Spleen (tissue), 11 donors: ENCODE results near the gene AURKAIP1. TPM values are rescaled to one million over a fixed set of nuclear protein-coding genes. Genes with fewer than 3 reads are reported as not detected.

Experiments used
- DNase-seq: peaks from one replicate; pipeline ENCODE4 v3.0.0-alpha.2; 2020
- H3K27ac ChIP-seq, 8 donors: fragments of 200-600 bp; sonication (generic) in 7 of 8; 1 replicate in 4 of 8; 2 replicates in 4 of 8; pipeline versions ENCODE4 v1.5.0 to v1.8.0; 2016 to 2021; ENCODE audit warnings: inconsistent platforms in 4 of 8, mild to moderate bottlenecking in 4 of 8, moderate library complexity in 1 of 8
- H3K27me3 ChIP-seq, 7 donors: fragments of 200-600 bp; sonication (generic) in 6 of 7; replicated peaks in 1 of 7; 1 replicate in 4 of 7; 2 replicates in 3 of 7; pipeline versions ENCODE4 v1.5.0 to v1.8.0; 2016 to 2021; ENCODE audit warnings: inconsistent platforms in 3 of 7, mild to moderate bottlenecking in 1 of 7
- H3K36me3 ChIP-seq, 6 donors: fragments of 200-600 bp; sonication (generic) in 5 of 6; 1 replicate in 4 of 6; 2 replicates in 2 of 6; pipeline versions ENCODE4 v1.5.0 to v1.8.0; 2016 to 2021; ENCODE audit warnings: inconsistent platforms in 2 of 6
- H3K4me1 ChIP-seq, 6 donors: fragments of 200-600 bp; sonication (generic) in 5 of 6; 1 replicate in 3 of 6; 2 replicates in 3 of 6; pipeline versions ENCODE4 v1.5.0 to v1.8.0; 2016 to 2021; ENCODE audit warnings: inconsistent platforms in 3 of 6
- H3K4me3 ChIP-seq, 8 donors: fragments of 200-600 bp; sonication (generic) in 7 of 8; 1 replicate in 4 of 8; 2 replicates in 4 of 8; pipeline versions ENCODE4 v1.5.0 to v1.8.0; 2016 to 2021; ENCODE audit warnings: inconsistent platforms in 4 of 8, mild to moderate bottlenecking in 4 of 8, moderate library complexity in 2 of 8
- H3K9me3 ChIP-seq, 8 donors: fragments of 200-600 bp; sonication (generic) in 7 of 8; 1 replicate in 4 of 8; 2 replicates in 4 of 8; pipeline versions ENCODE4 v1.5.0 to v1.8.0; 2016 to 2021; ENCODE audit warnings: inconsistent platforms in 4 of 8
- POLR2A ChIP-seq, 3 donors: fragments of 450-650 bp; IDR thresholded peaks; one replicate each; pipeline ENCODE4 v1.5.1; 2017; ENCODE audit warnings: antibody characterized with exemption in 3 of 3, mild to moderate bottlenecking in 1 of 3
- POLR2AphosphoS5 ChIP-seq, 3 donors: sonication (generic); formaldehyde crosslinking; IDR thresholded peaks; one replicate each; pipeline ENCODE4 v1.5.1; 2017; ENCODE audit warnings: antibody characterized with exemption in 3 of 3
- WGBS, 5 donors: extraction: QIAGEN DNeasy Blood & Tissue Kit in 3 of 5; methylation state at CpG; one replicate each; pipeline versions ENCODE4 v1.1.5 to v1.1.7; 2013 to 2018; 5-methylcytosine and 5-hydroxymethylcytosine counted together
- intact Hi-C: fragments of 100-400 bp; cut with DNase I; formaldehyde crosslinking; loops from one replicate; pipeline ENCODE4 v1.15.0; 2023; ENCODE audit warnings: low total_unique reads
- polyA plus RNA-seq, 3 donors: library from polyadenylated mRNA; stranded (reverse); fragments of 200-250 nt; gene quantifications; one replicate each; pipeline ENCODE4 v1.2.1, GENCODE V29; 2013
- total RNA-seq, 7 donors: library from RNA; depleted of rRNA in 3 of 7; stranded (reverse); fragments of >200 nt in 3 of 7; fragmentation: NEBNext Ultra II Directional in 4 of 7; extraction: Animal tissue kit (Norgen Biotek cat#: 25700) in 4 of 7; gene quantifications; one replicate each; pipeline versions ENCODE4 v1.1.0 to v1.2.1, GENCODE V29; 2016 to 2021
- TF ChIP-seq, protein P1 (sequence below), 11 experiments: fragments of 200-600 bp in 7 of 11; fragments of 450-650 bp in 4 of 11; sonication (generic) in 4 of 11; IDR thresholded peaks in 8 of 11; conservative IDR thresholded peaks in 3 of 11; 1 replicate in 7 of 11; 2 replicates in 4 of 11; pipeline versions ENCODE4 v1.4.0 to v1.8.0; 2016 to 2021; ENCODE audit warnings: antibody characterized with exemption in 11 of 11, inconsistent platforms in 4 of 11, mild to moderate bottlenecking in 1 of 11
- donor health status: healthy with polysubstance abuse.
- donor health status: DM: no; HTN: no; CAD: no; lungs with moderate emphysema.
- donor health status: DM: no; HTN: no; CAD: no.
- donor health status: Bipolar disorder and iron deficiency.
- donor health status: healthy.
- donor health status: DM: no; HTN: no; CAD: no.
- donor health status: DM: yes; HTN: yes; CAD: no.

The AURKAIP1 gene
- total and polyA plus RNA-seq, 10 donors = 61.3 to 174 (median 80.0) TPM

DNA sequence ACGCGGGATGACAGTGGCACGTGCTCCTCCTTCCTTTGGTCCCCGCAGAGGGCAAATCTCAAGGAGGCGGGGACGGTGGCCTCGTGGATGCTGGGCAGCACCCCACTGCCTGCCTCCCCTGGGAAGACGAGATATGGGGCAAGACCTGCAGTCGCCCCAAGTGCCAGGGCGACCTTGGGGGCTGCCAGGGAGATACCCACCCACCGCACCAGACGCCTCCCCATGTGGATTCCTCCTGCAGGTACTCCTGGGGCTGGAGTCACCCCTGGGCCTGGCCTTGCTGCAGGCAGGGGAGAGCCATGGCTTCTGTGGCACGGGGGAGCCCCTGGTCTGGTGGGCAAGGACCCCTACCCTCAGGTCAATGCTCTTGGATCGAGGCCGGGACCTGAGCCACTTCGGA lies 5.9 kb upstream of the AURKAIP1 start:
- Histone ChIP-seq H3K36me3 (peaks cover 0 to 37% (median 14%) of the 10 kb centered on the region in 6 donors), H3K4me3 (no peak overlapping the region), H3K4me1 (peaks cover 4 to 11% (median 5%) of the 10 kb centered on the region in 6 donors), H3K27me3 (no peaks in the 10 kb centered on the region), H3K9me3 (no peaks in the 10 kb centered on the region), H3K27ac (no peak overlapping the region)
- TF ChIP-seq POLR2AphosphoS5 (IDR thresholded peaks at IDR 0.05) (no peak), POLR2A (IDR thresholded peaks at IDR 0.05) (no peak)
- TF ChIP-seq, protein P1, sequence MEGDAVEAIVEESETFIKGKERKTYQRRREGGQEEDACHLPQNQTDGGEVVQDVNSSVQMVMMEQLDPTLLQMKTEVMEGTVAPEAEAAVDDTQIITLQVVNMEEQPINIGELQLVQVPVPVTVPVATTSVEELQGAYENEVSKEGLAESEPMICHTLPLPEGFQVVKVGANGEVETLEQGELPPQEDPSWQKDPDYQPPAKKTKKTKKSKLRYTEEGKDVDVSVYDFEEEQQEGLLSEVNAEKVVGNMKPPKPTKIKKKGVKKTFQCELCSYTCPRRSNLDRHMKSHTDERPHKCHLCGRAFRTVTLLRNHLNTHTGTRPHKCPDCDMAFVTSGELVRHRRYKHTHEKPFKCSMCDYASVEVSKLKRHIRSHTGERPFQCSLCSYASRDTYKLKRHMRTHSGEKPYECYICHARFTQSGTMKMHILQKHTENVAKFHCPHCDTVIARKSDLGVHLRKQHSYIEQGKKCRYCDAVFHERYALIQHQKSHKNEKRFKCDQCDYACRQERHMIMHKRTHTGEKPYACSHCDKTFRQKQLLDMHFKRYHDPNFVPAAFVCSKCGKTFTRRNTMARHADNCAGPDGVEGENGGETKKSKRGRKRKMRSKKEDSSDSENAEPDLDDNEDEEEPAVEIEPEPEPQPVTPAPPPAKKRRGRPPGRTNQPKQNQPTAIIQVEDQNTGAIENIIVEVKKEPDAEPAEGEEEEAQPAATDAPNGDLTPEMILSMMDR (IDR thresholded peaks at IDR 0.05 in 8 of 11, conservative IDR thresholded peaks at IDR 0.05 in 3 of 11) = no peak
- 91 to 99% (median 96%) methylated on average over 15 to 16 of the region's 16 CpGs for WGBS, 5 donors
- intact Hi-C loops = no loop called here
- DNase-seq = no peak

DNA sequence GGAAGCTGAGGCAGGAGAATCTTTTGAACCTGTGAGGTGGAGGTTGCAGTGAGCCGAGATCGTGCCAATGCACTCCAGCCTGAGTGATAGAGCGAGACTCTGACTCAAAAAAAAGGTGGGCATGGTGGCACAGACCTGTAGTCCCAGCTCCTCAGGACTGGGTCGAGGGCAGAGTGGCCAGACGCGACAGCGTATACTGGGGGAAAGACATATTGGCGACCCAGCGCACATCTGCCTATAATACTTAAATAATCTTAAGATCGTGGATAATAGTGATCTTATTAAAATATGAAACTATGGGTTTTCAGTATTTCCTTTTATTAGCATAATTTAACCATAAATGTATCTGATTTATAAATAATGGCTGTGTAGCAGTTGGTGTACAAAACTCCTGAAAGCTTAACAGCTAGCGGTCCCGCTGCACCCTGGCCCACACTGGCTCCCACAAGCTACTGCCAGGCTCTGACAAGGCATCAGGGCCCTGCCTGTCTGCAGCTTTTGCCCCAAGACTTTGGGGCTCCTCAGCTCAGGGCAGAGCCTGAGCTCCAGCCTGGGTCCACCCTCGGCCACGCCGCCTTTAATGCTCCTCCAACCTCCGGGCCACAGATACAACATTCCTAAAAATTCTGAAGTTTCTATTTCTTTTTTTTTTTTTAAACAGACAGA lies 2.7 kb upstream of the AURKAIP1 start:
- intact Hi-C loops = no loop called here
- H3K36me3 ChIP-seq = peaks cover 0 to 38% (median 9%) of the 10 kb centered on the region in 6 donors
- H3K27ac ChIP-seq = no peak overlapping the region
- no peaks in the 10 kb centered on the region for H3K27me3 ChIP-seq
- peaks cover 13 to 34% (median 29%) of the 10 kb centered on the region in 6 donors for H3K4me1 ChIP-seq
- H3K9me3 ChIP-seq = no peaks in the 10 kb centered on the region
- WGBS, 5 donors = 94 to 97% (median 96%) methylated on average over 16 of the region's 16 CpGs
- TF ChIP-seq, protein P1 (IDR thresholded peaks at IDR 0.05 in 8 of 11, conservative IDR thresholded peaks at IDR 0.05 in 3 of 11) = no peak
- TF ChIP-seq POLR2AphosphoS5 (IDR thresholded peaks at IDR 0.05) = no peak
- no peak for TF ChIP-seq POLR2A (IDR thresholded peaks at IDR 0.05)
- no peak for DNase-seq
- no peak overlapping the region for H3K4me3 ChIP-seq

DNA sequence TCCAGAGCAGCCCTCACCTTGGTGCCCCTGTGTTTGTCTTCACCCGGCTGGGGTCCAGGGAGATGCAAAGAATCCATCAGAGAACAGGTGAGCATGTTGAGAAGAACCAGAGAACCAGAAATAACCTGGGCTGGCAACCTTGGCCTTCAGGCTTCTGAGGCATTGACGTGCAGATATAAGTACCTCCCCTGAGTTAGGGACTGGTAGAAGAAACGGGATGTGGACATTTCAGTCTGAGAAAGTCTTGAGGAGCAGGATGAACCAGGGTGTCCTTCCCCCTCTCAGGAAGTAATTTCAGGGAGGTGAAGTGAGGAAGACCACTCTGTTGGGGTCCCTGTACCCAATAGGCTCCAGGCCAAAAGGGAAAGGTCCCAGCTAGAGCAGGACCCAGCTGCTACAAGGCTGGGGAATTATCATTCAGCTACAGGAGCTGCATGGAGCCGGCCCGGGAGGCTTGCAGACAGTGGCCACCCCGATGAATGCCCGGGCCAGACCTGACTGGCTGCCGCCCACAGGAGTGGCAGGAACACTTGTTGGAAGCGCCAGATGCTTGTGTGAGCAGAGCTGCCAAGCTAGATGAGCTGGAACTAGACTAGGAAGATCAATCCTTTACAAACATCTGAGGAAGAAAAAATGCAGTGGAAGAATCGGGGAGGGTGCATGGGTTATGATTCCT lies 1.7 kb upstream of the AURKAIP1 start:
- 89 to 95% (median 93%) methylated on average over 10 of the region's 10 CpGs for WGBS, 5 donors
- H3K27ac ChIP-seq = peak overlapping the region in 2 of 8 donors; percentile 98
- H3K4me1 ChIP-seq = peaks cover 19 to 41% (median 38%) of the 10 kb centered on the region in 6 donors
- no peak for DNase-seq
- TF ChIP-seq, protein P1 (IDR thresholded peaks at IDR 0.05 in 8 of 11, conservative IDR thresholded peaks at IDR 0.05 in 3 of 11) = no peak
- peaks cover 0 to 38% (median 9%) of the 10 kb centered on the region in 6 donors for H3K36me3 ChIP-seq
- H3K27me3 ChIP-seq = no peaks in the 10 kb centered on the region
- H3K9me3 ChIP-seq = no peaks in the 10 kb centered on the region
- no peak overlapping the region for H3K4me3 ChIP-seq
- intact Hi-C loops = no loop called here

DNA sequence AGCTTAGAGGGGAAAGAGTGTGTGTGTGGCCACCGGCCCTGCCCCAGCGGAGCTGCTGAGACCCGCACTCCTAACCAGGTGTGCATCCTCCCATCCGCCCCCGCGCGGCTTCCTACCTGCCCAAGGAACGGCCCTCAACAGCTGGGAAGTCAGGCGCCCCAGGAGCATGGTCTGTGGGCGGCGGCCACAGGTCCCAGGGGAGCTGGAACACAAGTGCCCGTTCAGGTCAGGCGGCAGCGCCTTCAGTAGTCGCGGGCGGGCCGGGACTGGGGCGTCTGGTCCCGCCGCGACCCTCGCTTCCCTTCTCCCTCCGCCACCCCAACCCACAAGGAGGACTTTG lies 448 bp downstream of the AURKAIP1 start:
- intact Hi-C loops = no loop called here
- Histone ChIP-seq H3K36me3 (peaks cover 0 to 20% (median 9%) of the 10 kb centered on the region in 6 donors), H3K4me1 (peaks cover 22 to 53% (median 46%) of the 10 kb centered on the region in 6 donors), H3K27me3 (no peaks in the 10 kb centered on the region), H3K9me3 (no peaks in the 10 kb centered on the region), H3K4me3 (peak overlapping the region; percentile 83 to 97 (median 92)), H3K27ac (peak overlapping the region; percentile 85 to 98 (median 95))
- DNase-seq = peak; percentile 89
- TF ChIP-seq POLR2AphosphoS5 (IDR thresholded peaks at IDR 0.05) = no peak
- TF ChIP-seq, protein P1 (IDR thresholded peaks at IDR 0.05 in 8 of 11, conservative IDR thresholded peaks at IDR 0.05 in 3 of 11) = no peak
- no peak for TF ChIP-seq POLR2A (IDR thresholded peaks at IDR 0.05)
- WGBS, 5 donors = 0 to 2% (median 0%) methylated on average over 19 to 24 of the region's 24 CpGs
